LNCaP clone FGC (cell line): ENCODE data around the gene NFXL1.
A peak's percentile ranks its signal among the peaks of the same experiment; 100 is the strongest.

Source experiments
- DNase-seq: peaks from one replicate; pipeline ENCODE4 v3.0.0-alpha.2; 2011; ENCODE audit warnings: low read depth
- H3K4me3 ChIP-seq: 2 replicates; pipeline ENCODE4 v1.5.1; 2011; ENCODE audit warnings: mild to moderate bottlenecking, low read depth, low read length, control low read depth
- CTCF ChIP-seq: IDR thresholded peaks from 2 replicates; pipeline ENCODE4 v1.5.1; 2012; ENCODE audit warnings: mild to moderate bottlenecking; ENCODE audit not compliant: control insufficient read depth, insufficient read depth; ENCODE audit errors: extremely low read depth

The NFXL1 gene

DNA sequence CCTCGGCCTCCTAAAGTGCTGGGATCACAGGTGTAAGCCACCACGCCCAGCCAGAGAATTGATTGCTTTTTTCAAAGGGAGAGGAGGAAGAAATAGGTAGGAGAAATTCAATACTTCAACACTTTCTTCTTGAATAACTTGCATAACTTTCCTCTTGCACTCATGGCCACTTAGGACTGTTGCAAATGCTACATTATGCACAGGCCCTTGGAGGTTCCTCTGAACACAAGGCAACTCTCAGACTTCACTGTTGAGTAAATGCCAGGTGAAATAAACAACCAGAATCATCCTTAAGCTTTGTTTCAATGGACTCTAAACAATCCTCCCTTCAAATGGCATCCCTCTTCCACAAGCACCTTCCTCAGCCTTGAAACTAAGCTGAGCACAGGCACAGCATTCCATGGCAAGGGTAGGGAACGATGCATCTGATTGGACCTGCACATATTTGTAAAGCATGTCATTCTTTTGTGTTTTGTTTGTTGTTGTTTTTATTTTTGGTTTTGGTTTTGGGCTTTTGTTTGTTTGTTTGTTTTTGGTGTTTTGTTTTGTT lies 104.7 kb downstream of the NFXL1 start:
- DNase-seq, result no peak

DNA sequence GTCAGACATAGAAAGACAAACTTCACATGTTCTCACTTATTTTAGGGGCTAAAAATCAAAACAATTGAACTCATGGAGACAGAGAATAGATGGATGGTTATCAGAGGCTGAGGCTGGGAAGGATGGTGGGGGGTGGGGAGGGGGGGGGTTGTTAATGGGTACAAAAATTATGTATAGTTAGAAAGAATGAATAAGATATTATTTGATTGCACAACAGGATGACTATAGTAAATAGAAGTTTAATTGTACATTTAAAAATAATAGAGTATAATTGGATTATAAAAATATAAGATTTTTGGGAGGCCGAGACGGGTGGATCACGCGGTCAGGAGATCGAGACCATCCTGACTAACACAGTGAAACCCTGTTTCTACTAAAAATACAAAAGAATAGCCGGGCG lies 109.8 kb downstream of the NFXL1 start:
- no peak for DNase-seq
- no peak overlapping the region for H3K4me3 ChIP-seq
- no peak for TF ChIP-seq CTCF

More for the DNA sequence above, 104.7 kb downstream of the NFXL1 start:
- no peak overlapping the region for H3K4me3 ChIP-seq
- TF ChIP-seq CTCF, result no peak

- no peak for DNase-seq
- no peak for TF ChIP-seq CTCF
- no peak overlapping the region for H3K4me3 ChIP-seq
These were observed 112.8 kb downstream of the NFXL1 start for GRCh38 chr4:47801481-47802002.

GRCh38 chr4:47798165-47798564 lies 116.2 kb downstream of the NFXL1 start:
- DNase-seq, result peak; percentile 71
- no peak for TF ChIP-seq CTCF
- no peak overlapping the region for H3K4me3 ChIP-seq
